SK-N-SH (cell line): ENCODE results near the gene PDCD6IP. TPM values are rescaled to one million over a fixed set of nuclear protein-coding genes. Genes with fewer than 3 reads are reported as not detected.

Source experiments
- CTCF ChIA-PET: fragments of 300-600, 350-600 bp; formaldehyde crosslinking; extraction: SDS; loops from one replicate; lab custom pipeline; 2021; lab: Yijun Ruan, JAX
- POLR2A ChIA-PET: fragments of 350-600 bp; sonication (Branson Sonifier 250); formaldehyde crosslinking; extraction: SDS; loops from one replicate; lab custom pipeline; 2020; ENCODE audit warnings: antibody characterized with exemption, inconsistent platforms; lab: Yijun Ruan, JAX
- DNase-seq: peaks from one replicate; pipeline ENCODE4 v3.0.0; 2012
- H2AFZ ChIP-seq: fragments of 200-600 bp; sonication (generic); 2 replicates; pipeline ENCODE4 v1.8.1; 2016; ENCODE audit warnings: antibody characterized with exemption, mild to moderate bottlenecking, low read depth
- H3F3A ChIP-seq: fragments of 200-600 bp; sonication (generic); replicated peaks from 2 replicates; pipeline ENCODE3; 2016; ENCODE audit warnings: antibody characterized with exemption, mild to moderate bottlenecking; ENCODE audit not compliant: insufficient read depth
- H3K27ac ChIP-seq, 2 experiments: fragments of 200-500 bp in 1 of 2; fragments of 200-600 bp in 1 of 2; sonication (Bioruptor generic) in 1 of 2; sonication (generic), shearing (Covaris generic) in 1 of 2; 2 replicates each; pipeline versions ENCODE4 v1.5.1 to v1.6.1; 2014 to 2016; ENCODE audit warnings: low read depth in 2 of 2, inconsistent platforms in 1 of 2, low read length in 1 of 2, mild to moderate bottlenecking in 1 of 2, mixed read lengths in 1 of 2
- H3K27me3 ChIP-seq: fragments of 200-600 bp; sonication (generic), shearing (Covaris generic); 2 replicates; pipeline ENCODE4 v1.6.1; 2016; ENCODE audit warnings: mixed run types; ENCODE audit not compliant: insufficient read depth
- H3K36me3 ChIP-seq, 2 experiments: fragments of 200-500 bp in 1 of 2; fragments of 200-600 bp in 1 of 2; sonication (Bioruptor generic) in 1 of 2; sonication (generic) in 1 of 2; replicated peaks in 1 of 2; 2 replicates each; pipeline versions ENCODE3 to v1.5.1; 2014 to 2016; ENCODE audit warnings: low read length in 1 of 2, mild to moderate bottlenecking in 1 of 2; ENCODE audit not compliant: insufficient read depth in 2 of 2, control insufficient read depth in 1 of 2
- H3K4me1 ChIP-seq, 2 experiments: fragments of 200-500 bp in 1 of 2; fragments of 200-600 bp in 1 of 2; sonication (Bioruptor generic) in 1 of 2; sonication (generic), shearing (Covaris generic) in 1 of 2; 2 replicates each; pipeline versions ENCODE4 v1.5.1 to v1.6.1; 2014 to 2016; ENCODE audit warnings: low read depth in 1 of 2, low read length in 1 of 2, mixed run types in 1 of 2; ENCODE audit not compliant: insufficient read depth in 2 of 2, control insufficient read depth in 1 of 2
- H3K4me2 ChIP-seq: fragments of 200-600 bp; sonication (generic), shearing (Covaris generic); 2 replicates; pipeline ENCODE4 v1.6.1; 2017; ENCODE audit warnings: mixed run types
- H3K4me3 ChIP-seq, 2 experiments: fragments of 200-500 bp in 1 of 2; fragments of 200-600 bp in 1 of 2; sonication (Bioruptor generic) in 1 of 2; sonication (generic), shearing (Covaris generic) in 1 of 2; 2 replicates each; pipeline versions ENCODE4 v1.5.1 to v1.8.1; 2014 to 2016; ENCODE audit warnings: low read depth in 2 of 2, inconsistent platforms in 1 of 2, low read length in 1 of 2, mild to moderate bottlenecking in 1 of 2, mixed read lengths in 1 of 2, moderate library complexity in 1 of 2
- H3K79me2 ChIP-seq: fragments of 200-600 bp; sonication (generic); 2 replicates; pipeline ENCODE4 v1.8.1; 2017; ENCODE audit warnings: mild to moderate bottlenecking; ENCODE audit not compliant: insufficient read depth
- H3K9ac ChIP-seq: fragments of 200-600 bp; sonication (generic); 2 replicates; pipeline ENCODE4 v1.6.1; 2017; ENCODE audit warnings: mixed run types
- H3K9me2 ChIP-seq: fragments of 200-600 bp; sonication (generic); 2 replicates; pipeline ENCODE4 v1.6.1; 2017; ENCODE audit warnings: mixed run types
- H3K9me3 ChIP-seq: fragments of 200-600 bp; sonication (generic); 2 replicates; pipeline ENCODE4 v1.6.1; 2017; ENCODE audit warnings: mixed run types, mild to moderate bottlenecking, moderate library complexity
- H4K20me1 ChIP-seq: fragments of 200-600 bp; sonication (generic); 2 replicates; pipeline ENCODE4 v1.6.1; 2017; ENCODE audit warnings: mild to moderate bottlenecking, mixed run types; ENCODE audit not compliant: insufficient read depth
- EP300 ChIP-seq, 2 experiments: IDR thresholded peaks; 2 replicates each; pipeline versions ENCODE4 v1.4.0 to v1.6.1; 2012; ENCODE audit warnings: borderline replicate concordance in 1 of 2, low read depth in 1 of 2, low read length in 1 of 2
- FOXJ3 ChIP-seq: sonication (generic); formaldehyde crosslinking; IDR thresholded peaks from 2 replicates; pipeline ENCODE4 v1.5.1; 2020; ENCODE audit warnings: mild to moderate bottlenecking, missing genetic modification reagents
- JUND ChIP-seq: IDR thresholded peaks from 2 replicates; pipeline ENCODE4 v1.4.0; 2012
- RAD21 ChIP-seq: IDR thresholded peaks from 2 replicates; pipeline ENCODE4 v1.6.1; 2012; ENCODE audit warnings: mild to moderate bottlenecking, low read length
- SMC3 ChIP-seq: IDR thresholded peaks from 2 replicates; pipeline ENCODE4 v1.6.1; 2012; ENCODE audit warnings: low read depth, low read length, improper control_type of control experiment
- TCF12 ChIP-seq: IDR thresholded peaks from 2 replicates; pipeline ENCODE4 v1.4.0; 2012
- TEAD4 ChIP-seq: IDR thresholded peaks from 2 replicates; pipeline ENCODE4 v1.4.0; 2012; ENCODE audit warnings: mild to moderate bottlenecking, borderline replicate concordance; ENCODE audit not compliant: insufficient read depth
- WGBS: methylation state at CpG from one replicate; pipeline ENCODE4 v1.1.6; 2017; ENCODE audit warnings: low lambda C conversion rate; 5-methylcytosine and 5-hydroxymethylcytosine counted together
- polyA plus RNA-seq, 3 experiments: library from polyadenylated mRNA; depleted of rRNA; stranded (reverse); fragments of >200 nt; gene quantifications; 2 replicates each; pipeline ENCODE4 v1.2.3, GENCODE V29; 2012

The PDCD6IP gene
- polyA plus RNA-seq, 1 of the 3 experiments (the other 2 are of a cell fraction): 49.1 TPM

DNA sequence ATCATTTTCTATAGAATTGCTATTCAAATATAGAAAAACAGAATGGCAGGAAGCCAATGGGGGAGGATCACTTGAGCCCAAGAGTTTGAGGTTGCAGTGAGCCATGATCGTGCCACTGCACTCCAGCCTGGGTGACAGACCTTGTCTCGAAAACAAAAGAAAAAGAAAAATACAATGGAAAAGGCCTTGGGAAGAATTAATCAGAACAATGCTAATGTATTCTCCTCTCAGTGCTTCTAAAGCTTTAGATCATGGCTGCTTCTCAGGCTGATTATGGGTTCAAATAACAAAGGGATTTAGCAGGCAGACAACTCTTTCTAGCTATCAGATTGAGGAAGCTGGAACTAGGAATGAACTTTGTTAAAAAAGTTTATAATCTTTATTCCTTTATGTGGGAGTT is 115.8 kb downstream of the PDCD6IP start (continued):
- TF ChIP-seq TEAD4 (no peak), EP300 (IDR thresholded peaks at IDR 0.05; ENCODE audit: borderline replicate concordance in 1 of 2, low read depth in 1 of 2, low read length in 1 of 2) (no peak)

DNA sequence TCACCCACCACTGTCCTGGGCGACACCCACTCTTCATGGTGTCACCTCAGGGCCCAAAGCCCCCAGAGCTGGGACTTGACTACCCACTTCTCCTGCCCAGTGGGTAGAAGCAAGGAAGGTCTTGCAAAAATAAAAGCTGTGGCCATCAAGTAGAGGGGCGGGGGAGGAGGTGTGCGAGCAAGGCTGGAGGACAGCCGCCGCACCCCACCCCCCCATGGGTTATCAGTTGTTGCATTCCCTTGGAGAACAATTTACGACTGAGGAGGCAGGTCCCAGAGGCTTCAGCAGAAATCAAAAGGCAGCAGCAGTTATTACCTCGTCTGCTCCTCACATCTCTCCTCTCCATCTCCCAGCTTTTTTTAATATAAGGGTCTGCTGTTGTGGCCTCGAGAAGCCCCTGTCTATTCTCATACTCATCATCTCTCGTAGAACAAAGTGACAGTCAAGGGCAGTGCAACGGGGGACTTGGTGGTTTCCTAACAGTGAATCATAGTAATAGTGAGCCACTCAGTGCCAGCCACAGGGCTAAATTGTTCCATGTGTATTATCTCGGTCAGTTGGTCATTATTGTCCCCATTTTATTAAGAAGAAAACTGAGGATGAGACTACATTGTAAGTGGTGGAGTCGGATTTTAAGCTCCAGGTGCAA is 116.4 kb downstream of the PDCD6IP start:
- TF ChIP-seq TCF12 (no peak), FOXJ3 (no peak)
- no peaks in the 10 kb centered on the region for H3K27me3 ChIP-seq
- no peaks in the 10 kb centered on the region for H3K36me3 ChIP-seq
- CTCF ChIA-PET: interaction anchor here (0.6 to 2.8 kb wide), 5 partner anchors 12 to 770 kb away, joined by 3 to 10 read pairs (median 6); no protein-coding TSS in a partner anchor
- no peaks in the 10 kb centered on the region for H3K79me2 ChIP-seq
- H3K4me3 ChIP-seq: no peak overlapping the region
- 52% methylated on average over 11 of the region's 12 CpGs for WGBS
- no peaks in the 10 kb centered on the region for H4K20me1 ChIP-seq
- H3K9me2 ChIP-seq: no peaks in the 10 kb centered on the region
- H3K9me3 ChIP-seq: no peaks in the 10 kb centered on the region
- 0 out of 2 replicates have a peak overlapping the region, but pooled peaks have one; percentile 20 for H2AFZ ChIP-seq
- no peak for DNase-seq
- no peak overlapping the region for H3K27ac ChIP-seq
- no peaks in the 10 kb centered on the region for H3F3A ChIP-seq
- no peak overlapping the region for H3K9ac ChIP-seq
- POLR2A ChIA-PET: no interaction called here
- H3K4me1 ChIP-seq: peaks cover 20 to 41% of the 10 kb centered on the region in 2 experiments; a peak in 2 of 4 replicates
- no peak overlapping the region for H3K4me2 ChIP-seq

DNA sequence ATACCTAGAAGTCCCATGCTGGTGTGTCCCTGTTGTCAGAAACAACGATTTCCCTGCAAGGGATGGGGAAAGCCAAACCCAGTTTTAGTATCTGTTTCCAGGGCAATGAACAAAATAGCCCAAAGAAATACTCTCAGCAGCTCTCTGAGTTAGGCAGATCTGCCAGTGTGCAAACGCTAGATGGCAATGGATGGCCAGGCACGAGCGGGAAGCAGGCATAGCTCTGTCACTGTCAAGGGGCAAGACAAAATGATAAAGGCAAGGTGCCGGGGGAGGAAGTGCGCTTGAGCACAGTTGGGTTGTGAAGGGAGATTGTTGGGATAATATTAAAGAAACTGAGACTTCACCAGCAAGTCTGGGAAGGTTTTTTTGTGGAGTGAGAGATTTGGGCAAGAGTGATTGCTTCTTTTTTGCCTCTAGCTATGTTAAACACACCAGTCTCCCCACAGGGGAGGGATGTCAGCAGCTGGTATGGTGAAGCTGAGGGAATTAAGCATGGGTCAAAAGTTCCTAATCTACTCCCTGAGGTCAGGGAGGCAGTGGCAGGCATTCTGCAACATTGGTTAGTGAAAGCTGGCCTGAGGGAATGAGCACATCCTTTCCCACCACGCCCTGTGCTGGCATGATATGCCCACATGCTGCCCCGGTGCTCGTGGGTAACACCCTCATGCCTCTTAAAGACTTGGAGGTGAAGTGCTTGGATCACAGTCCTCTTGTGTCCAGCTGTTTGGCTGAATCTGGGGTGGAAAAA is 117.5 kb downstream of the PDCD6IP start:
- Histone ChIP-seq H2AFZ (no peak overlapping the region), H3K4me3 (no peak overlapping the region), H3K79me2 (no peaks in the 10 kb centered on the region), H3K27ac (no peak overlapping the region; a peak in 1 of 4 replicates), H4K20me1 (no peaks in the 10 kb centered on the region), H3K9me2 (no peaks in the 10 kb centered on the region), H3K4me2 (no peak overlapping the region), H3K9me3 (no peaks in the 10 kb centered on the region), H3K9ac (no peak overlapping the region), H3F3A (no peaks in the 10 kb centered on the region), H3K27me3 (no peaks in the 10 kb centered on the region), H3K36me3 (no peaks in the 10 kb centered on the region), H3K4me1 (peaks cover 20 to 44% of the 10 kb centered on the region in 2 experiments; a peak in 2 of 4 replicates)
- ChIA-PET POLR2A (no interaction called here), CTCF (interaction anchor here (0.6 to 2.8 kb wide), 6 partner anchors 33 to 1993 kb away, joined by 3 to 10 read pairs (median 3); no protein-coding TSS in a partner anchor)
- TF ChIP-seq RAD21 (peak; percentile 59), SMC3 (no peak; the same call in 1 of the 2 replicates), JUND (no peak)
- 51% methylated on average over 8 of the region's 9 CpGs for WGBS
- peak; percentile 24 for DNase-seq
